ENCODE results near the gene CD209. TPM values are rescaled to one million over a fixed set of nuclear protein-coding genes. Genes with fewer than 3 reads are reported as not detected.

The CD209 gene
- total and polyA plus RNA-seq, 2 donors (not counting 3 experiments of a cell fraction or from before 2014, with no cell fraction given): not detected

DNA sequence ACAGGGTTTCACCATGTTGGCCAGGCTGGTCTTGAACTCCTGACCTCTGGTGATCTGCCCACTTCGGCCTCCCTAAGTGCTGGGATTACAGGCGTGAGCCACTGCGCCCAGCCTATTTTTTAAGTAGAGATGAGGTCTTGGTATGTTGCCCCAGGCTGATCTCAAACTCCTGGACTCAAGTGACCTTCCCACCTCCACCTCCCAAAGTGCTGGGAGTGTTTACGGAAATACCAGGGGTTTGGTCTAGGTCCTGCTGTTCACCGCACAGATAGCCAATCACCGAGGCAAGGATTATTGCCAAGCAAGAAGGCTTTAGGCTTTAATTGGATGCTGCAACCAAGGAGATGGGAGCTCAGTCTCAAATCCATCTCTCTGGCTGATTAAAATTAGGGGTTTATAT lies 27.0 kb downstream of the CD209 start:
- DNase-seq (ENCODE audit: low read depth, low spot score) (no peak), FAIRE-seq (no peak)
- Histone ChIP-seq H3K4me3 (replicated peaks in 1 of 3; ENCODE audit: insufficient read depth in 1 of 3, low read depth in 1 of 3, low read length in 3 of 3) (no peak overlapping the region), H3K4me1 (ENCODE audit: control insufficient read depth, extremely low read depth, insufficient read depth, low read length) (no peaks in the 10 kb centered on the region), H3K4me2 (ENCODE audit: insufficient read depth, low read length) (no peak overlapping the region), H3K9ac (replicated peaks; ENCODE audit: extremely low read depth, insufficient read depth, low read length) (no peak overlapping the region), H3K9me1 (replicated peaks; ENCODE audit: control insufficient read depth, extremely low read depth, insufficient read depth, low read length) (no peaks in the 10 kb centered on the region), H2AFZ (ENCODE audit: low read depth, low read length) (no peak overlapping the region), H4K20me1 (replicated peaks; ENCODE audit: control insufficient read depth, extremely low read depth, insufficient read depth, low read length) (no peaks in the 10 kb centered on the region), H3K9me3 (replicated peaks; ENCODE audit: control insufficient read depth, insufficient read depth, low read length) (no peaks in the 10 kb centered on the region), H3K27ac (ENCODE audit: insufficient read depth, low read depth, low read length) (no peak overlapping the region), H3K36me3 (ENCODE audit: control insufficient read depth in 2 of 2, extremely low read depth in 1 of 2, insufficient read depth in 2 of 2, low read length in 2 of 2) (no peaks in the 10 kb centered on the region), H3K27me3 (ENCODE audit: control insufficient read depth in 2 of 2, insufficient read depth in 2 of 2, low read length in 2 of 2) (peaks cover 0 to 2% of the 10 kb centered on the region in 2 experiments), H3K79me2 (ENCODE audit: control insufficient read depth, insufficient read depth, low read length) (no peaks in the 10 kb centered on the region)
- ChIA-PET CTCF (interaction anchor here (1.9 kb wide), 1 partner anchor 39 kb away, joined by 6 read pairs; the partner anchor contains the start of gene TRAPPC5), POLR2A (no interaction called here)
- intact Hi-C loops (cut with micrococcal nuclease) (no loop called here), dilution Hi-C loops (cut with MboI; ENCODE audit: extremely low pct_ligation_motif_present, low sequenced_read_pairs) (no loop called here)
- TF ChIP-seq POLR2A (IDR thresholded peaks at IDR 0.05; ENCODE audit: low read depth, low read length) (no peak), POLR2AphosphoS5 (IDR thresholded peaks at IDR 0.05; ENCODE audit: insufficient read depth, low read depth, low read length) (no peak), EZH2 (IDR thresholded peaks at IDR 0.05; ENCODE audit: borderline replicate concordance, low read depth, low read length, severe bottlenecking) (no peak), GATA2 (IDR thresholded peaks at IDR 0.05; ENCODE audit: insufficient read depth, insufficient read length, low read depth, low read length) (no peak), MYC (IDR thresholded peaks at IDR 0.05; ENCODE audit: low read depth, low read length) (no peak), FOS (IDR thresholded peaks at IDR 0.05; ENCODE audit: borderline replicate concordance, insufficient read depth, low read length) (no peak), JUN (IDR thresholded peaks at IDR 0.05; ENCODE audit: borderline replicate concordance, insufficient read depth, insufficient read length, low read depth) (no peak)
- TF ChIP-seq, protein P1, sequence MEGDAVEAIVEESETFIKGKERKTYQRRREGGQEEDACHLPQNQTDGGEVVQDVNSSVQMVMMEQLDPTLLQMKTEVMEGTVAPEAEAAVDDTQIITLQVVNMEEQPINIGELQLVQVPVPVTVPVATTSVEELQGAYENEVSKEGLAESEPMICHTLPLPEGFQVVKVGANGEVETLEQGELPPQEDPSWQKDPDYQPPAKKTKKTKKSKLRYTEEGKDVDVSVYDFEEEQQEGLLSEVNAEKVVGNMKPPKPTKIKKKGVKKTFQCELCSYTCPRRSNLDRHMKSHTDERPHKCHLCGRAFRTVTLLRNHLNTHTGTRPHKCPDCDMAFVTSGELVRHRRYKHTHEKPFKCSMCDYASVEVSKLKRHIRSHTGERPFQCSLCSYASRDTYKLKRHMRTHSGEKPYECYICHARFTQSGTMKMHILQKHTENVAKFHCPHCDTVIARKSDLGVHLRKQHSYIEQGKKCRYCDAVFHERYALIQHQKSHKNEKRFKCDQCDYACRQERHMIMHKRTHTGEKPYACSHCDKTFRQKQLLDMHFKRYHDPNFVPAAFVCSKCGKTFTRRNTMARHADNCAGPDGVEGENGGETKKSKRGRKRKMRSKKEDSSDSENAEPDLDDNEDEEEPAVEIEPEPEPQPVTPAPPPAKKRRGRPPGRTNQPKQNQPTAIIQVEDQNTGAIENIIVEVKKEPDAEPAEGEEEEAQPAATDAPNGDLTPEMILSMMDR (IDR thresholded peaks at IDR 0.05; ENCODE audit: extremely low read depth in 1 of 2, insufficient read depth in 1 of 2, low read depth in 1 of 2, low read length in 2 of 2): no peak
- TF ChIP-seq, protein P2, sequence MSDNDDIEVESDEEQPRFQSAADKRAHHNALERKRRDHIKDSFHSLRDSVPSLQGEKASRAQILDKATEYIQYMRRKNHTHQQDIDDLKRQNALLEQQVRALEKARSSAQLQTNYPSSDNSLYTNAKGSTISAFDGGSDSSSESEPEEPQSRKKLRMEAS (IDR thresholded peaks at IDR 0.05; ENCODE audit: insufficient read depth, insufficient read length): no peak
- BruUV-seq (replicated peaks): no TSS peak

Data from endothelial cell of umbilical vein (primary cell).